Measurements from ENCODE around the gene PUM1. TPM values are rescaled to one million over a fixed set of nuclear protein-coding genes. Genes with fewer than 3 reads are reported as not detected.

PUM1 gene
- total RNA-seq, 1 donor from 2014 or later: 88.6 TPM

DNA sequence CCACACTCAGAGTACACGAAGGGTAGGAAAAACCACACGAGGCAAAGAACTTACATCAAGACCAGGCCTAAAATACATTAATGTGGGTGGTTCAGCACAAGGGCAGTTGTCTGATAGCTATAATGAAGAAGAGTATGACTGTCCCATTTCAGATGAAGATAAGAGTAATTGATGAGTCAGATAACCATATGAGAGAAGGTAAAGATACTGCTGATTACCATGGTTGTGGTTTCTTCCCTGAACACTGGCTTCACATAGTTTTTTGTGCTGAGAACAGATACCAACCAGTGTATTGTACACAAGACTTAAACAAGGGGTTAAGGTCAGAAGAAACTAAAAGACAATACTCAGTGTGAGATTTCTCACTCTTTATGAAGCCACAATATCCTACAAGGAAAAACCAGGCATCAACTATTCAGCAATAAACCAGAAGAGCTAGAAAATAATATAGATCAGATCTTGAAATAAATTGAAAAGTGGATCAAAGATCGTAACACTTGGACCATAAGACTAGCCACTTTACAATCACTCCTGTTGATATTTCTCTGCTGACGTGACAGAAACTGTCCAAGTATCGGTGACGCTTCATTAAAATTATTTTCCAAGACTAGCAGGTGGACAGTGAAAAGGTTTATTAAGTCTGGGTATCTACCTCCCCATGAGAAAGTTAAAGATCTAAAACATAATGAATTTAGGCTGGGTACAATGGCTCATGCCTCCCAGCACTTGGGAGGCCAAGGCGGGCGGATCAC is 28.6 kb downstream of the PUM1 start:
- Histone ChIP-seq H3K4me1 (peaks cover 56% of the 10 kb centered on the region), H3K9me3 (no peaks in the 10 kb centered on the region), H3K4me3 (no peak overlapping the region), H3K27me3 (no peaks in the 10 kb centered on the region), H3K36me3 (no peaks in the 10 kb centered on the region), H3K27ac (no peak overlapping the region)
- intact Hi-C loops (cut with DNase I): no loop called here
- no peak for TF ChIP-seq CTCF (IDR thresholded peaks at IDR 0.05)
- no peak for TF ChIP-seq POLR2AphosphoS5 (IDR thresholded peaks at IDR 0.05; ENCODE audit: insufficient read depth in 1 of 2, low read depth in 1 of 2)
- no peak for TF ChIP-seq POLR2A (IDR thresholded peaks at IDR 0.05)
- DNase-seq (ENCODE audit: extremely low spot score in 2 of 2): no peak

DNA sequence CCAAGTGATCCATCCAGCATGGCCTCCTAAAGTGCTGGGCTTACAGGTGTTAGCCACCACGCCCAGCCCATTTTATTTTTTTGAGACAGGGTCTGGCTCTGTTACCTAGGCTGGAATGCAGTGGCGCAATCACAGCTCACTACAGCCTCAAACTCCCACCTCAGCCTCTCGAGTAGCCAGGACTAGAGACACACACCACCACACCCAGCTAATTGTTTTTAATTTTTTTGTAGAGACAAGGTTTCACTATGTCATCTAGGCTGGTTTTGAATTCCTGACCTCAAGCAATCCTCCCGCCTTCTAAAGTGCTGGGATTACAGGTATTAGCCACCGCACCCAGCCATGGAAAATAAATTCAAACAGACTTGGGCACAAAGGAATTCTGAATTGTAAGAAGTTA is 31.9 kb downstream of the PUM1 start:
- no peak for TF ChIP-seq POLR2AphosphoS5 (IDR thresholded peaks at IDR 0.05; ENCODE audit: insufficient read depth in 1 of 2, low read depth in 1 of 2)
- no peak for TF ChIP-seq POLR2A (IDR thresholded peaks at IDR 0.05)
- no peak for TF ChIP-seq CTCF (IDR thresholded peaks at IDR 0.05)
- H3K27me3 ChIP-seq: no peaks in the 10 kb centered on the region
- no peak overlapping the region for H3K4me3 ChIP-seq
- H3K27ac ChIP-seq: no peak overlapping the region
- H3K36me3 ChIP-seq: no peaks in the 10 kb centered on the region
- intact Hi-C loops (cut with DNase I): no loop called here
- H3K9me3 ChIP-seq: no peaks in the 10 kb centered on the region
- H3K4me1 ChIP-seq: peaks cover 65% of the 10 kb centered on the region
- DNase-seq (ENCODE audit: extremely low spot score in 2 of 2): no peak

DNA sequence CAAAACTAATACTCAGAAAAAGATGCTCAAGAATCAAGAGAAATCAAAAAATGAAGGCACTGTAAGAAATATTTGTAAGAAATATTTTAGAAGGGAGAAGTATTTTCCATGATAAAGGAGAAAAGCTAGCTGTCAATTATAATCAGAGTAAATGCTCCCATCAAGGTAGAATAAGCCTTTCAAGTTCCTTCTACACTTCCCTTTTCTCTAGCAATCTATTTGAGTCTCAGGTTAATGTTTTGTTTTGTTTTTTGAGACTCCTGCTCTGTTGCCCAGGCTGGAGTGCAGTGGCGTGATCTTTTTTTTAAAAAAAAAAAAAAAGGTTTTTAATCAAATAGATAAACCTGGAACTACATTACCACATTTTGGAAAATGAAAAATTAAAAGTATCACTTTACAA is 33.3 kb downstream of the PUM1 start:
- no peaks in the 10 kb centered on the region for H3K9me3 ChIP-seq
- no peaks in the 10 kb centered on the region for H3K36me3 ChIP-seq
- H3K27ac ChIP-seq: no peak overlapping the region
- intact Hi-C loops (cut with DNase I): no loop called here
- no peak for TF ChIP-seq POLR2AphosphoS5 (IDR thresholded peaks at IDR 0.05; ENCODE audit: insufficient read depth in 1 of 2, low read depth in 1 of 2)
- no peak for TF ChIP-seq CTCF (IDR thresholded peaks at IDR 0.05)
- no peak for TF ChIP-seq POLR2A (IDR thresholded peaks at IDR 0.05)
- no peak for DNase-seq (ENCODE audit: extremely low spot score in 2 of 2)
- no peak overlapping the region for H3K4me3 ChIP-seq
- peaks cover 79% of the 10 kb centered on the region for H3K4me1 ChIP-seq
- no peaks in the 10 kb centered on the region for H3K27me3 ChIP-seq

DNA sequence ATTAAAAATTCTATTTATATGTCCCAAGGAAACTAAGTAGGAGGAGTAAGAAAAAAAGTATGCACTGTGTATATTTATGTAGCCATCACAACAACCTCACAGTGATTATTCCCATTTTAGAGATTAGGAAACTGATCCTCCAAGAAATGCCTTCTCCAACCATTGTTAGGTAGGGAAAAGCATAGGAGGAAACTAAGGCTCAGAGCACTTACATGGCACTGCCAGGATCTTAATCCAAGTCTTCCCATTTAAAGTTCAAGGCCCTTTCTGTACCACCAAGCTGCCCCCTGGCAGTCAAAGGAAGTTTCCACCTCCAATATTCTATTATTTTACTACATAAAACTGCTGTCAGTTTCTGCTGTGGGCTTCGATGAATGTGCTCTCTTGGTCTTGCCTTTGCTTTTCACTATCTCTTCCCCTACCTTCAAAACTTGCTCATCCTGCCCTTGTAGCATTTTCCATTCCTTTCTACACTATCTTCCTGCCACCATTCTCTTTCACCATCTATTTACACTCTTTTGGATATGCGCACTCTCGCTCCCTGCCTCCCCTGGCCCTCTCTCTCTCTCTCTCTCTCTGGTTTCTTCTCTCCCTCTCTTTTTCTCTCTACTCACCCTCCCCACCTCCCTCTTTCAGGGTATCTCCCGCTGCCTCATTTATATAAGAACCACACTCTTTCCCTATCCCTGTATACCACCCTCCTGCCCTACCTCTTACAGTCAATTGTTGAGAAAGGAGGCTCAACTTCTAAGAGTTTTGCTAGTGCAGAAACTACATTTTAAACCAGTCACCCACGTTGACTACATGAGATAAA is 34.0 kb downstream of the PUM1 start:
- no peak overlapping the region for H3K4me3 ChIP-seq
- H3K36me3 ChIP-seq: no peaks in the 10 kb centered on the region
- no peak for DNase-seq (ENCODE audit: extremely low spot score in 2 of 2)
- H3K4me1 ChIP-seq: peaks cover 80% of the 10 kb centered on the region
- no peaks in the 10 kb centered on the region for H3K9me3 ChIP-seq
- intact Hi-C loops (cut with DNase I): no loop called here
- H3K27me3 ChIP-seq: no peaks in the 10 kb centered on the region
- no peak for TF ChIP-seq POLR2A (IDR thresholded peaks at IDR 0.05)
- TF ChIP-seq POLR2AphosphoS5 (IDR thresholded peaks at IDR 0.05; ENCODE audit: insufficient read depth in 1 of 2, low read depth in 1 of 2): no peak
- TF ChIP-seq CTCF (IDR thresholded peaks at IDR 0.05): no peak
- no peak overlapping the region for H3K27ac ChIP-seq

- intact Hi-C loops (cut with DNase I): no loop called here
- no peaks in the 10 kb centered on the region for H3K36me3 ChIP-seq
- TF ChIP-seq POLR2A (IDR thresholded peaks at IDR 0.05): no peak
- no peak for TF ChIP-seq POLR2AphosphoS5 (IDR thresholded peaks at IDR 0.05; ENCODE audit: insufficient read depth in 1 of 2, low read depth in 1 of 2)
- no peak for TF ChIP-seq CTCF (IDR thresholded peaks at IDR 0.05)
- no peaks in the 10 kb centered on the region for H3K9me3 ChIP-seq
- no peak overlapping the region for H3K27ac ChIP-seq
- DNase-seq (ENCODE audit: extremely low spot score in 2 of 2): no peak
- no peak overlapping the region for H3K4me3 ChIP-seq
- H3K4me1 ChIP-seq: peaks cover 79% of the 10 kb centered on the region
- H3K27me3 ChIP-seq: no peaks in the 10 kb centered on the region
Observed at GRCh38 chr1:31029026-31029425, 36.5 kb downstream of the PUM1 start.

Data from vagina (tissue), 2 donors.